GM23338 (cell line): ENCODE measurements around the gene ZFYVE27.

Experiments used
- CREB1 ChIP-seq: fragments of 250-450 bp; sonication (Bioruptor Pico); IDR thresholded peaks from 2 replicates; pipeline ENCODE4 v1.5.0; 2020; ENCODE audit warnings: low read depth, mild to moderate bottlenecking, moderate library complexity
- ETS1 ChIP-seq: IDR thresholded peaks from 2 replicates; pipeline ENCODE4 v1.6.1; 2016; ENCODE audit warnings: antibody characterized with exemption
- EZH2 ChIP-seq: fragments of 200-600 bp; sonication (generic); IDR thresholded peaks from one replicate; pipeline ENCODE4 v1.8.0; 2017; ENCODE audit warnings: antibody characterized with exemption, mild to moderate bottlenecking, low read depth; ENCODE audit not compliant: unreplicated experiment
- EZH2phosphoT487 ChIP-seq: fragments of 200-600 bp; sonication (generic); IDR thresholded peaks from one replicate; pipeline ENCODE4 v1.8.1; 2018; ENCODE audit warnings: antibody characterized with exemption; ENCODE audit not compliant: unreplicated experiment
- JUNB ChIP-seq: IDR thresholded peaks from one replicate; pipeline ENCODE4 v1.6.1; 2016; ENCODE audit warnings: antibody characterized with exemption; ENCODE audit not compliant: unreplicated experiment
- POLR2AphosphoS5 ChIP-seq: IDR thresholded peaks from 2 replicates; pipeline ENCODE4 v1.6.1; 2016; ENCODE audit warnings: antibody characterized with exemption, low read depth
- TF ChIP-seq, protein P1 (sequence below), 2 experiments: fragments of 200-600 bp in 1 of 2; sonication (generic) in 1 of 2; conservative IDR thresholded peaks; 2 replicates each; pipeline versions ENCODE4 v1.5.1 to v1.6.1; 2016 to 2017; ENCODE audit warnings: antibody characterized with exemption in 2 of 2, low read depth in 2 of 2, mild to moderate bottlenecking in 2 of 2, moderate library complexity in 1 of 2
- TF ChIP-seq, protein P2 (sequence below): IDR thresholded peaks from one replicate; pipeline ENCODE4 v1.6.1; 2018; ENCODE audit warnings: antibody characterized with exemption; ENCODE audit not compliant: unreplicated experiment

GRCh38 chr10:97689559-97690020 lies 47.3 kb upstream of the ZFYVE27 start:
- TF ChIP-seq, protein P1, sequence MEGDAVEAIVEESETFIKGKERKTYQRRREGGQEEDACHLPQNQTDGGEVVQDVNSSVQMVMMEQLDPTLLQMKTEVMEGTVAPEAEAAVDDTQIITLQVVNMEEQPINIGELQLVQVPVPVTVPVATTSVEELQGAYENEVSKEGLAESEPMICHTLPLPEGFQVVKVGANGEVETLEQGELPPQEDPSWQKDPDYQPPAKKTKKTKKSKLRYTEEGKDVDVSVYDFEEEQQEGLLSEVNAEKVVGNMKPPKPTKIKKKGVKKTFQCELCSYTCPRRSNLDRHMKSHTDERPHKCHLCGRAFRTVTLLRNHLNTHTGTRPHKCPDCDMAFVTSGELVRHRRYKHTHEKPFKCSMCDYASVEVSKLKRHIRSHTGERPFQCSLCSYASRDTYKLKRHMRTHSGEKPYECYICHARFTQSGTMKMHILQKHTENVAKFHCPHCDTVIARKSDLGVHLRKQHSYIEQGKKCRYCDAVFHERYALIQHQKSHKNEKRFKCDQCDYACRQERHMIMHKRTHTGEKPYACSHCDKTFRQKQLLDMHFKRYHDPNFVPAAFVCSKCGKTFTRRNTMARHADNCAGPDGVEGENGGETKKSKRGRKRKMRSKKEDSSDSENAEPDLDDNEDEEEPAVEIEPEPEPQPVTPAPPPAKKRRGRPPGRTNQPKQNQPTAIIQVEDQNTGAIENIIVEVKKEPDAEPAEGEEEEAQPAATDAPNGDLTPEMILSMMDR (conservative IDR thresholded peaks at IDR 0.05; ENCODE audit: low read depth in 2 of 2): no peak
- TF ChIP-seq EZH2phosphoT487 (no peak), CREB1 (CRISPR knock-in tag) (no peak), ETS1 (no peak), EZH2 (no peak), POLR2AphosphoS5 (no peak), JUNB (no peak)
- TF ChIP-seq, protein P2, sequence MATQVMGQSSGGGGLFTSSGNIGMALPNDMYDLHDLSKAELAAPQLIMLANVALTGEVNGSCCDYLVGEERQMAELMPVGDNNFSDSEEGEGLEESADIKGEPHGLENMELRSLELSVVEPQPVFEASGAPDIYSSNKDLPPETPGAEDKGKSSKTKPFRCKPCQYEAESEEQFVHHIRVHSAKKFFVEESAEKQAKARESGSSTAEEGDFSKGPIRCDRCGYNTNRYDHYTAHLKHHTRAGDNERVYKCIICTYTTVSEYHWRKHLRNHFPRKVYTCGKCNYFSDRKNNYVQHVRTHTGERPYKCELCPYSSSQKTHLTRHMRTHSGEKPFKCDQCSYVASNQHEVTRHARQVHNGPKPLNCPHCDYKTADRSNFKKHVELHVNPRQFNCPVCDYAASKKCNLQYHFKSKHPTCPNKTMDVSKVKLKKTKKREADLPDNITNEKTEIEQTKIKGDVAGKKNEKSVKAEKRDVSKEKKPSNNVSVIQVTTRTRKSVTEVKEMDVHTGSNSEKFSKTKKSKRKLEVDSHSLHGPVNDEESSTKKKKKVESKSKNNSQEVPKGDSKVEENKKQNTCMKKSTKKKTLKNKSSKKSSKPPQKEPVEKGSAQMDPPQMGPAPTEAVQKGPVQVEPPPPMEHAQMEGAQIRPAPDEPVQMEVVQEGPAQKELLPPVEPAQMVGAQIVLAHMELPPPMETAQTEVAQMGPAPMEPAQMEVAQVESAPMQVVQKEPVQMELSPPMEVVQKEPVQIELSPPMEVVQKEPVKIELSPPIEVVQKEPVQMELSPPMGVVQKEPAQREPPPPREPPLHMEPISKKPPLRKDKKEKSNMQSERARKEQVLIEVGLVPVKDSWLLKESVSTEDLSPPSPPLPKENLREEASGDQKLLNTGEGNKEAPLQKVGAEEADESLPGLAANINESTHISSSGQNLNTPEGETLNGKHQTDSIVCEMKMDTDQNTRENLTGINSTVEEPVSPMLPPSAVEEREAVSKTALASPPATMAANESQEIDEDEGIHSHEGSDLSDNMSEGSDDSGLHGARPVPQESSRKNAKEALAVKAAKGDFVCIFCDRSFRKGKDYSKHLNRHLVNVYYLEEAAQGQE: no peak
